Neutrophil (primary cell): ENCODE results near the gene PRR35.

Experiments
- H3K27ac ChIP-seq: fragments of 200-600 bp; sonication (generic); 2 replicates; pipeline ENCODE4 v1.5.1; 2016; ENCODE audit warnings: mild to moderate bottlenecking, moderate library complexity
- H3K27me3 ChIP-seq: fragments of 200-600 bp; sonication (generic); 2 replicates; pipeline ENCODE4 v1.6.0; 2016; ENCODE audit warnings: mild to moderate bottlenecking
- H3K36me3 ChIP-seq: fragments of 200-600 bp; sonication (generic); 2 replicates; pipeline ENCODE4 v1.5.1; 2017
- H3K4me1 ChIP-seq, 2 experiments: fragments of 200-600 bp in 1 of 2; sonication (generic) in 1 of 2; 1 replicate in 1 of 2; 2 replicates in 1 of 2; pipeline versions ENCODE4 v1.5.1 to v1.6.1; 2013 to 2016; ENCODE audit warnings: low read depth in 1 of 2, low read length in 1 of 2, mild to moderate bottlenecking in 1 of 2, moderate library complexity in 1 of 2; ENCODE audit not compliant: control insufficient read depth in 1 of 2, insufficient read depth in 1 of 2
- H3K4me3 ChIP-seq, 2 experiments: fragments of 200-600 bp in 1 of 2; sonication (generic) in 1 of 2; 1 replicate in 1 of 2; 2 replicates in 1 of 2; pipeline ENCODE4 v1.5.1; 2013 to 2016; ENCODE audit warnings: low read depth in 1 of 2, low read length in 1 of 2, mild to moderate bottlenecking in 1 of 2, moderate library complexity in 1 of 2
- H3K9me3 ChIP-seq: fragments of 200-600 bp; sonication (generic); 2 replicates; pipeline ENCODE4 v1.5.1; 2016
- CTCF ChIP-seq: fragments of 200-600 bp; sonication (generic); IDR thresholded peaks from 2 replicates; pipeline ENCODE4 v1.5.1; 2016; ENCODE audit warnings: antibody characterized with exemption

Gene PRR35

GRCh38 chr16:540645-541340 is 19.4 kb upstream of the PRR35 start:
- no peaks in the 10 kb centered on the region for H3K9me3 ChIP-seq

GRCh38 chr16:543301-544164 is 16.7 kb upstream of the PRR35 start:
- no peak overlapping the region for H3K4me3 ChIP-seq
- no peaks in the 10 kb centered on the region for H3K9me3 ChIP-seq
- peaks cover 15 to 19% of the 10 kb centered on the region in 2 experiments for H3K4me1 ChIP-seq
- no peak for TF ChIP-seq CTCF
- no peak overlapping the region for H3K27ac ChIP-seq
- H3K36me3 ChIP-seq = peaks cover 14% of the 10 kb centered on the region
- no peaks in the 10 kb centered on the region for H3K27me3 ChIP-seq

More at GRCh38 chr16:540645-541340, 19.4 kb upstream of the PRR35 start:
- TF ChIP-seq CTCF = no peak
- Histone ChIP-seq H3K27me3 (no peaks in the 10 kb centered on the region), H3K4me1 (no peaks in the 10 kb centered on the region), H3K27ac (no peak overlapping the region), H3K4me3 (no peak overlapping the region), H3K36me3 (peaks cover 39% of the 10 kb centered on the region)

- H3K4me3 ChIP-seq = no peak overlapping the region
- H3K27me3 ChIP-seq = no peaks in the 10 kb centered on the region
- peaks cover 22% of the 10 kb centered on the region for H3K36me3 ChIP-seq
- H3K27ac ChIP-seq = no peak overlapping the region
- H3K4me1 ChIP-seq = peaks cover 15 to 19% of the 10 kb centered on the region in 2 experiments
- no peaks in the 10 kb centered on the region for H3K9me3 ChIP-seq
- TF ChIP-seq CTCF = no peak
Measured at GRCh38 chr16:544517-544916, 15.7 kb upstream of the PRR35 start.

GRCh38 chr16:546909-547770 is 13.1 kb upstream of the PRR35 start:
- Histone ChIP-seq H3K27me3 (no peaks in the 10 kb centered on the region), H3K4me1 (peaks cover 15 to 19% of the 10 kb centered on the region in 2 experiments), H3K36me3 (peaks cover 31% of the 10 kb centered on the region), H3K4me3 (peak overlapping the region; percentile 47 to 61), H3K9me3 (no peaks in the 10 kb centered on the region), H3K27ac (peak overlapping the region; percentile 76)
- peak; percentile 92 for TF ChIP-seq CTCF

GRCh38 chr16:548586-548985 is 11.6 kb upstream of the PRR35 start:
- H3K36me3 ChIP-seq = peaks cover 45% of the 10 kb centered on the region

More at GRCh38 chr16:548586-548985, 11.6 kb upstream of the PRR35 start:
- H3K27ac ChIP-seq = no peak overlapping the region
- H3K4me3 ChIP-seq = no peak overlapping the region
- H3K27me3 ChIP-seq = no peaks in the 10 kb centered on the region
- no peaks in the 10 kb centered on the region for H3K9me3 ChIP-seq
- H3K4me1 ChIP-seq = peaks cover 15 to 19% of the 10 kb centered on the region in 2 experiments
- TF ChIP-seq CTCF = no peak
